ENCODE data around the gene GNL2. TPM values are rescaled to one million over a fixed set of nuclear protein-coding genes. Genes with fewer than 3 reads are reported as not detected.
"Not testable (repeated sequence)": the region's sequence is repeated elsewhere in the genome, so short reads cannot be mapped to it uniquely, and the experiment has no call there.

GNL2 gene
- polyA plus RNA-seq, 3 donors: 17.7 to 49.4 (median 46.7) TPM

GRCh38 chr1:37533317-37534093, 62.2 kb downstream of the GNL2 start:
- H3K27ac ChIP-seq (ENCODE audit: low read depth, low read length): no peak overlapping the region
- WGBS, 3 donors: 91 to 95% (median 92%) methylated on average over 4 of the region's 4 CpGs

- 93 to 97% (median 97%) methylated on average over 4 of the region's 4 CpGs for whole genome bisulfite sequencing, 3 donors
- not testable (repeated sequence) for H3K27ac ChIP-seq (ENCODE audit: low read depth, low read length)
Observed at GRCh38 chr1:37532418-37533156, 63.1 kb downstream of the GNL2 start.

- not testable (repeated sequence) for H3K27ac ChIP-seq (ENCODE audit: low read depth, low read length)
Observed at GRCh38 chr1:37529888-37530287, 65.8 kb downstream of the GNL2 start.

GRCh38 chr1:37519613-37520012, 76.1 kb downstream of the GNL2 start:
- no peak overlapping the region for H3K27ac ChIP-seq (ENCODE audit: low read depth, low read length)

More at GRCh38 chr1:37529888-37530287, 65.8 kb downstream of the GNL2 start:
- WGBS, 3 donors: 79 to 89% (median 89%) methylated on average over 1 of the region's 1 CpG

- WGBS, 3 donors: 71 to 79% (median 78%) methylated on average over 15 of the region's 15 CpGs
- not testable (repeated sequence) for H3K27ac ChIP-seq (ENCODE audit: low read depth, low read length)
Observed at GRCh38 chr1:37518929-37519328, 76.8 kb downstream of the GNL2 start.

GRCh38 chr1:37518241-37518640, 77.5 kb downstream of the GNL2 start:
- not testable (repeated sequence) for H3K27ac ChIP-seq (ENCODE audit: low read depth, low read length)
- WGBS, 3 donors: 93 to 100% (median 95%) methylated on average over 5 to 23 of the region's 31 CpGs

GRCh38 chr1:37517569-37517968, 78.2 kb downstream of the GNL2 start:
- WGBS, 3 donors: 84 to 95% (median 88%) methylated on average over 1 of the region's 1 CpG
- no peak overlapping the region for H3K27ac ChIP-seq (ENCODE audit: low read depth, low read length)

Other genes starting within 250 kb of the GNL2 start
- 100 to 1,000 TPM in 1 of 3 donors, 10 to 100 TPM in 1, 1 to 10 TPM in 1; 7.1 to 104 (median 40.0) TPM for gene ZC3H12A, start 121.4 kb downstream of the GNL2 start, polyA plus RNA-seq
- 10 to 100 TPM; 27.6 to 57.4 (median 32.1) TPM for gene MEAF6, start 81.2 kb downstream of the GNL2 start, polyA plus RNA-seq
- 1 to 10 TPM; 2.2 to 5.5 (median 5.0) TPM for gene SNIP1, start 41.6 kb downstream of the GNL2 start, polyA plus RNA-seq
- gene DNALI1, start 39.0 kb downstream of the GNL2 start, polyA plus RNA-seq: 10 to 100 TPM in 2 of 3 donors, 1 to 10 TPM in 1; 3.8 to 13.3 (median 10.6) TPM
- 1 to 10 TPM in 1 of 3 donors, under 1 TPM in 2; 0.07 to 1.5 (median 0.77) TPM for gene RSPO1, start 39.0 kb upstream of the GNL2 start, polyA plus RNA-seq
- gene CDCA8, start 96.6 kb upstream of the GNL2 start, polyA plus RNA-seq: under 1 TPM; 0.22 to 0.67 (median 0.56) TPM
- gene EPHA10, start 169.2 kb upstream of the GNL2 start, polyA plus RNA-seq: 1 to 10 TPM in 1 of 3 donors, under 1 TPM in 2; 0.04 to 2.0 (median 0.90) TPM
- gene MANEAL, start 197.9 kb upstream of the GNL2 start, polyA plus RNA-seq: 1 to 10 TPM in 1 of 3 donors, under 1 TPM in 2; 0.56 to 7.4 (median 0.97) TPM
- 10 to 100 TPM; 31.9 to 78.2 (median 62.2) TPM for gene C1orf122, start 211.9 kb upstream of the GNL2 start, polyA plus RNA-seq
- 10 to 100 TPM in 1 of 3 donors, 1 to 10 TPM in 2; 7.6 to 18.0 (median 8.7) TPM for gene YRDC, start 212.3 kb upstream of the GNL2 start, polyA plus RNA-seq

Data from adipose tissue (tissue), 3 donors.